Measurements from ENCODE around the gene FNDC3B.

FNDC3B gene

GRCh38 chr3:172296975-172297332 lies 257.6 kb downstream of the FNDC3B start:
- intact Hi-C loops (cut with DNase I): no loop called here
- DNase-seq: no peak

GRCh38 chr3:172298247-172298646 lies 258.9 kb downstream of the FNDC3B start:
- DNase-seq: no peak
- intact Hi-C loops (cut with DNase I): no loop called here

- intact Hi-C loops (cut with DNase I): no loop called here
- no peak for DNase-seq
These were observed 260.8 kb downstream of the FNDC3B start for GRCh38 chr3:172300187-172300586.

GRCh38 chr3:172300862-172301261 lies 261.5 kb downstream of the FNDC3B start:
- intact Hi-C loops (cut with DNase I): no loop called here
- no peak for DNase-seq

GRCh38 chr3:172302203-172302602 lies 262.8 kb downstream of the FNDC3B start:
- intact Hi-C loops (cut with DNase I): no loop called here
- DNase-seq: peak in 1 of 42 donors; percentile 7

- intact Hi-C loops (cut with DNase I): no loop called here
- no peak for DNase-seq
These were observed 263.8 kb downstream of the FNDC3B start for GRCh38 chr3:172303181-172303580.

- DNase-seq: no peak
- intact Hi-C loops (cut with DNase I): no loop called here
These were observed 264.7 kb downstream of the FNDC3B start for GRCh38 chr3:172303941-172304558.

GRCh38 chr3:172305552-172305951 lies 266.2 kb downstream of the FNDC3B start:
- intact Hi-C loops (cut with DNase I): no loop called here
- no peak for DNase-seq

- no peak for DNase-seq
- intact Hi-C loops (cut with DNase I): no loop called here
These were observed 266.6 kb downstream of the FNDC3B start for GRCh38 chr3:172305974-172306373.

GRCh38 chr3:172307141-172307560 lies 267.8 kb downstream of the FNDC3B start:
- intact Hi-C loops (cut with DNase I): no loop called here
- no peak for DNase-seq

- intact Hi-C loops (cut with DNase I): no loop called here
- no peak for DNase-seq
These were observed 269.7 kb downstream of the FNDC3B start for GRCh38 chr3:172309059-172309458.

GRCh38 chr3:172309741-172310427 lies 270.5 kb downstream of the FNDC3B start:
- no peak for DNase-seq
- intact Hi-C loops (cut with DNase I): no loop called here

- intact Hi-C loops (cut with DNase I): no loop called here
- DNase-seq: no peak
These were observed 271.0 kb downstream of the FNDC3B start for GRCh38 chr3:172310428-172310760.

- intact Hi-C loops (cut with DNase I): no loop called here
These were observed 271.8 kb downstream of the FNDC3B start for GRCh38 chr3:172311217-172311616.

GRCh38 chr3:172312001-172312400 lies 272.6 kb downstream of the FNDC3B start:
- no peak for DNase-seq
- intact Hi-C loops (cut with DNase I): no loop called here

More at GRCh38 chr3:172311217-172311616, 271.8 kb downstream of the FNDC3B start:
- no peak for DNase-seq

- no peak for DNase-seq
- intact Hi-C loops (cut with DNase I): no loop called here
These were observed 273.3 kb downstream of the FNDC3B start for GRCh38 chr3:172312711-172313110.

GRCh38 chr3:172313671-172314070 lies 274.3 kb downstream of the FNDC3B start:
- DNase-seq: no peak

GRCh38 chr3:172314591-172315160 lies 275.3 kb downstream of the FNDC3B start:
- intact Hi-C loops (cut with DNase I): no loop called here
- no peak for DNase-seq

More at GRCh38 chr3:172313671-172314070, 274.3 kb downstream of the FNDC3B start:
- intact Hi-C loops (cut with DNase I): no loop called here

- DNase-seq: no peak
- intact Hi-C loops (cut with DNase I): no loop called here
These were observed 276.2 kb downstream of the FNDC3B start for GRCh38 chr3:172315401-172316091.

- DNase-seq: no peak
- intact Hi-C loops (cut with DNase I): no loop called here
These were observed 277.4 kb downstream of the FNDC3B start for GRCh38 chr3:172316758-172317157.

Data from head of caudate nucleus (tissue), 42 donors.